Thyroid gland (tissue), 4 donors: ENCODE results near the gene ADAMTS14. TPM values are rescaled to one million over a fixed set of nuclear protein-coding genes. Genes with fewer than 3 reads are reported as not detected.

ENCODE experiments used
- DNase-seq, 2 donors: peaks; one replicate each; pipeline ENCODE4 v3.0.0-alpha.2; 2019
- H3K27ac ChIP-seq, 3 donors: fragments of 200-600 bp; sonication (generic); 1 replicate in 2 of 3; 2 replicates in 1 of 3; pipeline ENCODE4 v1.5.1; 2016 to 2019; ENCODE audit warnings: mild to moderate bottlenecking in 1 of 3, moderate library complexity in 1 of 3
- H3K27me3 ChIP-seq: fragments of 200-600 bp; sonication (generic); one replicate; pipeline ENCODE4 v1.5.1; 2019
- H3K36me3 ChIP-seq, 2 donors: fragments of 200-600 bp; sonication (generic); one replicate each; pipeline ENCODE4 v1.5.1; 2016 to 2019
- H3K4me1 ChIP-seq, 2 donors: fragments of 200-600 bp; sonication (generic); one replicate each; pipeline ENCODE4 v1.5.1; 2017 to 2019
- H3K4me3 ChIP-seq, 3 donors: fragments of 200-600 bp; sonication (generic); replicated peaks in 1 of 3; 1 replicate in 2 of 3; 2 replicates in 1 of 3; pipeline ENCODE4 v1.5.1; 2016; ENCODE audit warnings: mild to moderate bottlenecking in 1 of 3
- H3K9me3 ChIP-seq: fragments of 200-600 bp; sonication (generic); one replicate; pipeline ENCODE4 v1.5.1; 2017
- CTCF ChIP-seq, 6 experiments: fragments of 200-600 bp in 3 of 6; fragments of 450-650 bp in 3 of 6; sonication (generic) in 3 of 6; IDR thresholded peaks; one replicate each; pipeline ENCODE4 v1.5.1; 2016 to 2019; ENCODE audit warnings: antibody characterized with exemption in 6 of 6, mild to moderate bottlenecking in 2 of 6, inconsistent platforms in 1 of 6, moderate library complexity in 1 of 6
- POLR2A ChIP-seq, 2 donors: fragments of 450-650 bp; IDR thresholded peaks; one replicate each; pipeline ENCODE4 v1.6.1; 2017; ENCODE audit warnings: antibody characterized with exemption in 2 of 2, mild to moderate bottlenecking in 2 of 2, moderate library complexity in 1 of 2
- WGBS, 2 donors: methylation state at CpG; one replicate each; pipeline ENCODE4 v1.1.5; 2017; 5-methylcytosine and 5-hydroxymethylcytosine counted together
- intact Hi-C: fragments of 100-400 bp; cut with DNase I; formaldehyde crosslinking; loops from one replicate; pipeline ENCODE4 v1.15.1; 2023
- total RNA-seq, 4 donors: library from RNA; depleted of rRNA; stranded (reverse); fragments of >200 nt; gene quantifications; one replicate each; pipeline ENCODE4 v1.2.3, GENCODE V29; 2016

The ADAMTS14 gene
- total RNA-seq, 4 donors from 2014 or later, result not detected

GRCh38 chr10:70752571-70752970, 80.3 kb downstream of the ADAMTS14 start:
- Histone ChIP-seq H3K4me1 (peaks cover 22 to 28% of the 10 kb centered on the region in 2 donors), H3K36me3 (no peaks in the 10 kb centered on the region), H3K9me3 (no peaks in the 10 kb centered on the region), H3K27me3 (no peaks in the 10 kb centered on the region), H3K4me3 (no peak overlapping the region), H3K27ac (peak overlapping the region in 1 of 3 donors; percentile 97)
- whole genome bisulfite sequencing, 2 donors, result 94 to 95% methylated on average over 3 to 6 of the region's 7 CpGs
- no peak for DNase-seq
- no peak for TF ChIP-seq POLR2A (IDR thresholded peaks at IDR 0.05)
- no peak for TF ChIP-seq CTCF (IDR thresholded peaks at IDR 0.05)
- intact Hi-C loops, result no loop called here

- Histone ChIP-seq H3K36me3 (no peaks in the 10 kb centered on the region), H3K4me3 (no peak overlapping the region), H3K4me1 (peaks cover 22 to 28% of the 10 kb centered on the region in 2 donors), H3K27me3 (no peaks in the 10 kb centered on the region), H3K9me3 (no peaks in the 10 kb centered on the region), H3K27ac (peak overlapping the region; percentile 72 to 97 (median 85))
- no peak for TF ChIP-seq CTCF (IDR thresholded peaks at IDR 0.05)
- no peak for TF ChIP-seq POLR2A (IDR thresholded peaks at IDR 0.05)
- intact Hi-C loops, result no loop called here
- 89 to 94% methylated on average over 9 to 10 of the region's 10 CpGs for WGBS, 2 donors
- DNase-seq, result no peak
Measured at GRCh38 chr10:70753026-70753663, 80.8 kb downstream of the ADAMTS14 start.

- peaks cover 22 to 28% of the 10 kb centered on the region in 2 donors for H3K4me1 ChIP-seq
- WGBS, 2 donors, result 53 to 56% methylated on average over 8 to 15 of the region's 15 CpGs
- H3K36me3 ChIP-seq, result no peaks in the 10 kb centered on the region
- peak overlapping the region; percentile 77 to 97 (median 85) for H3K27ac ChIP-seq
- no peaks in the 10 kb centered on the region for H3K27me3 ChIP-seq
- intact Hi-C loops, result no loop called here
- no peaks in the 10 kb centered on the region for H3K9me3 ChIP-seq
- H3K4me3 ChIP-seq, result no peak overlapping the region
- DNase-seq, result peak; percentile 80 to 88
- peak in 1 of 2 donors; percentile 49 for TF ChIP-seq POLR2A (IDR thresholded peaks at IDR 0.05)
- TF ChIP-seq CTCF (IDR thresholded peaks at IDR 0.05), result peak in 1 of 6 experiments; percentile 6
Measured at GRCh38 chr10:70753841-70754621, 81.7 kb downstream of the ADAMTS14 start.

- no peaks in the 10 kb centered on the region for H3K36me3 ChIP-seq
- no peaks in the 10 kb centered on the region for H3K27me3 ChIP-seq
- H3K27ac ChIP-seq, result no peak overlapping the region
- H3K9me3 ChIP-seq, result no peaks in the 10 kb centered on the region
- no peak overlapping the region for H3K4me3 ChIP-seq
- H3K4me1 ChIP-seq, result peaks cover 22 to 29% of the 10 kb centered on the region in 2 donors
- TF ChIP-seq CTCF (IDR thresholded peaks at IDR 0.05) (no peak), POLR2A (IDR thresholded peaks at IDR 0.05) (no peak)
- WGBS, 2 donors, result 89 to 94% methylated on average over 8 of the region's 8 CpGs
- intact Hi-C loops, result loop anchor here (5.0 kb wide), 1 partner anchor 295 kb away; no protein-coding TSS in a partner anchor
- no peak for DNase-seq
Measured at GRCh38 chr10:70756700-70757360, 84.5 kb downstream of the ADAMTS14 start.
